ENCODE results near the gene SSU72.

DNA sequence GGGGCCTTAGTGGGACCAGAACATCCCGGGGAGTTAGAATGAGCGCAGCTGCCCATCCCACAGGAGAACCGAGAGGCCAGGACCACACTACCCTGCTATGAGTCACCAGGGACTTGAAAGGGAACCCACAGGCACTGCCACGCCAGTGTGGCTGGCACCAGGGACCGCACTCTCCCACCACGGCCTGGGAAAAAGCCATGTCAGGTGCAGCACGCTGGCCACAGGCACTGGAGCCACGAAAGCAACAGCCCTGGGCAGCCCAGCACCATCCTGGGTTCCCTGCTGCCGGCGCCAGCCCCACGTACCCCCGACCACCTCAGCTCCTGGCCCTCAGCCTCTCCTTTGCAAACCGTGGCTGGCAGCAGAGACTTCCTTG lies 20.1 kb downstream of the SSU72 start:
- TF ChIP-seq GATA2 (IDR thresholded peaks at IDR 0.05; ENCODE audit: low read depth, low read length) (no peak), GATA3 (IDR thresholded peaks at IDR 0.05; ENCODE audit: low read depth, low read length) (no peak)

Measured in SH-SY5Y (cell line).